ENCODE measurements around the gene TNFRSF4.

Gene TNFRSF4

GRCh38 chr1:1169429-1170214, 44.3 kb downstream of the TNFRSF4 start:
- no peak for DNase-seq (ENCODE audit: low read depth in 2 of 2)

- DNase-seq (ENCODE audit: low read depth in 2 of 2), result no peak
Measured at GRCh38 chr1:1168451-1169411, 45.2 kb downstream of the TNFRSF4 start.

DNA sequence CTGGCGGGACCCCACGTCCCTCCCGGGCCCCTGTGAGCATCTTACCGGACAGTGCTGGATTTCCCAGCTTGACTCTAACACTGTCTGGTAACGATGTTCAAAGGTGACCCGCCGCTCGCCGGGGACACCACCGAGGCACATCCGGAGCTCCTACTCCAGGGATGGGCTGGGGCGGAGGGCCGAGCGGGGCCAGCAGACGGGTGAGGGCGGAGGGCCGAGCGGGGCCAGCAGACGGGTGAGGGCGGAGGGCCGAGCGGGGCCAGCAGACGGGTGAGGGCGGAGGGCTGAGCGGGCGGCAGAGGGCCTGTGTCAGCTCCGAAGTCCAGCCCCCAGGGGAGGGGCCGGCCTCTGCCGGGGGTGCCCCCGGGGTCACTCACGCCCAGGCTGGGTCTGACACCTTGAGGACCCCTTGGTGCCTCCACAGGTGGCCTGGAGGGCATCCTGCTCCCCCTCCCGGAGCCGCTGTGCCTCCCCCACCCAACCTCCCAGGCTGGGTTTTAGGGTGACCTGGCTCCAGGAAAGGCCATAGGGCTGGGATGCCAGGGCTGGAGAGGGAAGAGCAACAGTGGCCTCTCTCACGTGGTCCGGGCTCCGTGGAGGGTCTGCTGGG, 46.0 kb downstream of the TNFRSF4 start:
- no peak for DNase-seq (ENCODE audit: low read depth in 2 of 2)

DNA sequence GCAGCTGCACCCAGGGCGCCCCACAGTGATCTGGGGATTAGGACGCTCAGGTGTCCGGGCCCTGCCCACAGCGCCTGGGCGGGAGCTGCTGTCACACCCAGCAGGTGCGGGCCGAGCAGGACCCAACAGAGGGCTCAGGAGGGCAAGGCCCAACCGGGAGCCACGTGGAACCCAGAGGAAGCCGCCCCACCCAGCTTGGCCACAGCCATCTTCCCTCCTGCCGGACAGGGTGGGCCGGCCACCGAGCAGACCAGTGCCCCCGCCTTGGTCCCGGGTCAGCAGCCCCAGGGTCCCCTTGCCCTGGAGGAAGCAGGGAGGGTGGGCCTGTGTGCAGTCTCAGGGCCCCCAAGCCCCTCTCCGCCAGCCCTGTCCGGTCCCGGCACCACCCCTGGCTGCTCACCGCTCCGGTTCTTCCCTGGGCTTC, 46.5 kb downstream of the TNFRSF4 start:
- no peak for DNase-seq (ENCODE audit: low read depth in 2 of 2)

GRCh38 chr1:1166642-1167397, 47.1 kb downstream of the TNFRSF4 start:
- no peak for DNase-seq (ENCODE audit: low read depth in 2 of 2)

- DNase-seq (ENCODE audit: low read depth in 2 of 2), result no peak
Measured at GRCh38 chr1:1165900-1166421, 48.0 kb downstream of the TNFRSF4 start.

GRCh38 chr1:1165485-1165884, 48.5 kb downstream of the TNFRSF4 start:
- DNase-seq (ENCODE audit: low read depth in 2 of 2), result no peak

DNA sequence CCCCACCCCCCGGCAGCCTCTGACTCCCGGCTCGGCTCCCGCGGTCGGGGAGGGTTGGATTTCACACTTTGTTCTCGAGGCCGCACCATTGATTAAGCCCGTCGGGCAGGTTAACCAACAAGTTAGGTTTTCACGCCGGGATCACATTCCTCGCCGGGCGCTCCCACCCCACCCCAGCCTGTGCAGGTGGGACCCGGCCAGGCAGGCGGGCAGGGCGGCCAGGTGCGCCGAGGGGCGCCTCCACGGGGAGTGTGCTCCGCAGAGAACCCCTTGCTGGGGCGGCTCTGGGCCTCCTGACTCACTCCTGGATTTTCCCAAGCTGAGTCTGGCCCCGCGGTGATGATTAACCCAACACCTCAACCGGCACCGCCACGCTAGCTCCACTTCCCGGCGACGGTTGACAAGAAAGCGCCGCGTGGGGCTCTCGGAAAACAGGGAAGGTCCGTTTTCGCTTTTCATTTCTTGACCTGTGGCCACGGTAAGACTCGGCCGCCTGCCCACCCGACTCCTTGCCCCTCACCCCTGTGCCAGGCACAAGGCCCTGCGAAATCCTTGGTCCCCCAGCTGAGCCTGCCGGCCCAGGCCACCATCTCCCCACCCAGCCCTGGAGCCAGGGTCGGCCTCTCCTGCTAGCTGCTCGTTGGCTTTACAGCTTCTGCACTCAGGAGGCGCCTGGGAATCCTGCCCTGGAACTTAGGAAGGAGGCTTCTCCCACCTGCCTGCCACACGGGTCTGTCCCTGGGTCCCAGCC, 49.1 kb downstream of the TNFRSF4 start:
- DNase-seq (ENCODE audit: low read depth in 2 of 2), result no peak

DNA sequence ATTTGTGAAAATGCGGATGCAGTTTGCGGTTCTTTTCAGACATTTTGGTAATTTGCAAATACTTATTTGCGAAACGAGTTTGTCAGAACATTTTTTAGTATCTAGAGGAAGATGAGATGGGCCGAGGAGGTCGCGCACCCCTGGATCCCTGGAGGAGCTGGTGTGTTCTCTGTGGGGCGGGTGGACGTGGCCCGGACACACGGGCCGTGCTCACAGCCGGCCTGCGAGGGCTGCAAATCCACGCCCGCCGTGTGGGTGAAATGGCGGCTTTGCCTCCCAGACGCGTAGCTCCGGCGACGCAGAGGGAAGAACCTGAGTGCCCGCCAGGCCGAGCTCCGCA, 49.6 kb downstream of the TNFRSF4 start:
- DNase-seq (ENCODE audit: low read depth in 2 of 2), result no peak

DNA sequence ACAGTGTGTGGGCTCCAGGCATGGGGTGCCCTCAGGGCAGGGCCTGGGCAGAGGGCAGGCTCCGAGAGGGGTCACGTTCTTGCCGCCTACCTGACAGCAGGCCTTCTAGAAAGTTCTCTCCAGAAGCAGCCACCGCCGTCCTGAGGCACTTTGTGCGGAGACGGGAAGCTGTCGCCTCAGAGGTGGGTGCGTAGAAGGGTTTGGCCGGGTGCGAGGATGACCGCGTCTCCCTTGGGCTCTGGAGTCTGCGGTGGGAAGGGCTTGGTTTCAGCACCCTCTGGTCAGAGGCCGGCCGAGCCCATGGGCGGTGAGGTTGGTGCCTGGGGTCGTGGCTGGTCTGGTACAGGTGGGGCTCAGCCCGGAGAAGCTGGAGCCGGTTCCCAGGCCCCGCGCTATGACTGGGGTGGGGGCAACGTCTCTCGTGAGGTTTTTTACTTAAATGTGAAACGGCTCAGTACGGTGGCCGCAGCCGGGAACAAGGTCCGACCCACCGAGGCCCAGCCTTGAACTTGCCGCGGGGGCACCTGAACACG, 50.3 kb downstream of the TNFRSF4 start:
- DNase-seq (ENCODE audit: low read depth in 2 of 2), result no peak

DNA sequence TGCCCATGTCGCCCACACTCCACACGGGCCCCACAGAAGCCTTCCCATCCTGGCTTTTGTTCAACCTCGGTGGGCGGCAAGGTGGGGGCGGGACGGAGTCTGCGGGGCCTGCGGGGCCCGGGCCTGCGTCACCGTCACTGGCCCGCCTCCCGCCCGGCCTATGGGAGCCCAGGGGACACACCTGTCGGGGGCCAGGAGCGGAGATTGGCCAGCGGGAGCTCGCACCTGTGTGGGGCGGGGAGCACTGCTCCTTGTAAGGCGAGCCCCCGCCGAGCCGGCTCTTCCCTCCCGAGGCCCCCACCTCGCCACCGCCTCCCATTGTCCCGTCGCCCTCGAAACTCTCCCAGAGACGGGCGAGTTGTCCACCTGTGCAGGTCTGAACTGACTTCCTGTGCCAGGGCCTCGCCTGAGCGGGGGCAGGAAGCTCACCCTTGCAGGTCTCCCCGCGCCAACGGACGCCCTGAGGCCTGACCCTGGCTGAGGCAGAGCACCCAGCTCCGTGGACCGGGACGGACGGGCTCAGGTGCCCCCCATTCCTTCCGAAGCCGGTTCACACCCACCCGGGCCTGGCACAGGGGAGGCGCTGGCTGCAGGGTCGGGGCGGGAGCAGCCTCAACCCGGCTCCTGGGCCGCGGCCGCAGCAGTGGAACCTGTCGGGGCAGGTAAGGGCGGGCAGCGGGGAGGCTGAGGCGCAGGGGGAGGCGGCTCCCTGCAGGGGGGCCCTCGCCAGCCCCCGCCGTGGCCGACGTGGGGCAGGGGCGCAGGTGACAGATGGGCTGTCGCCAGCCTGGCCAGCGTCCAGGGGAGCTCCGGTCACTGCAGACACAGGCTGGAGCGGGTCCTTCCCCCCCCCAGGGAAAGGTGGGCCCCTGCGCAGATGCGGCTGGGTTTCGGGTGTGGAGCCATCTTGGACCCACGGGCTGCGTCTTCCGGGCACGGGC, 51.1 kb downstream of the TNFRSF4 start:
- no peak for DNase-seq (ENCODE audit: low read depth in 2 of 2)

- no peak for DNase-seq (ENCODE audit: low read depth in 2 of 2)
Measured at GRCh38 chr1:1161683-1162079, 52.3 kb downstream of the TNFRSF4 start.
